ENCODE results near the gene MKRN2OS. TPM values are rescaled to one million over a fixed set of nuclear protein-coding genes. Genes with fewer than 3 reads are reported as not detected.

Gene MKRN2OS
- total RNA-seq, 1 experiment from 2014 or later = 0.47 TPM

GRCh38 chr3:12521010-12521409 is 24.3 kb downstream of the MKRN2OS start:
- intact Hi-C loops (cut with micrococcal nuclease) = no loop called here
- H3K9me3 Mint-ChIP-seq (ENCODE audit: unreplicated experiment) = no peaks in the 10 kb centered on the region
- POLR2A ChIA-PET = interaction anchor here (1.5 to 2.6 kb wide), 2 partner anchors 13 to 24 kb away, joined by 3 to 13 read pairs; partner anchors contain the start of gene MKRN2OS
- H3K4me1 Mint-ChIP-seq (ENCODE audit: insufficient read depth, unreplicated experiment) = no peaks in the 10 kb centered on the region
- TF ChIP-seq, protein P1, sequence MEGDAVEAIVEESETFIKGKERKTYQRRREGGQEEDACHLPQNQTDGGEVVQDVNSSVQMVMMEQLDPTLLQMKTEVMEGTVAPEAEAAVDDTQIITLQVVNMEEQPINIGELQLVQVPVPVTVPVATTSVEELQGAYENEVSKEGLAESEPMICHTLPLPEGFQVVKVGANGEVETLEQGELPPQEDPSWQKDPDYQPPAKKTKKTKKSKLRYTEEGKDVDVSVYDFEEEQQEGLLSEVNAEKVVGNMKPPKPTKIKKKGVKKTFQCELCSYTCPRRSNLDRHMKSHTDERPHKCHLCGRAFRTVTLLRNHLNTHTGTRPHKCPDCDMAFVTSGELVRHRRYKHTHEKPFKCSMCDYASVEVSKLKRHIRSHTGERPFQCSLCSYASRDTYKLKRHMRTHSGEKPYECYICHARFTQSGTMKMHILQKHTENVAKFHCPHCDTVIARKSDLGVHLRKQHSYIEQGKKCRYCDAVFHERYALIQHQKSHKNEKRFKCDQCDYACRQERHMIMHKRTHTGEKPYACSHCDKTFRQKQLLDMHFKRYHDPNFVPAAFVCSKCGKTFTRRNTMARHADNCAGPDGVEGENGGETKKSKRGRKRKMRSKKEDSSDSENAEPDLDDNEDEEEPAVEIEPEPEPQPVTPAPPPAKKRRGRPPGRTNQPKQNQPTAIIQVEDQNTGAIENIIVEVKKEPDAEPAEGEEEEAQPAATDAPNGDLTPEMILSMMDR (IDR thresholded peaks at IDR 0.05; ENCODE audit: unreplicated experiment) = no peak
- no peak overlapping the region for H3K4me3 Mint-ChIP-seq (ENCODE audit: unreplicated experiment)
- H3K27me3 Mint-ChIP-seq (ENCODE audit: insufficient read depth, unreplicated experiment) = no peaks in the 10 kb centered on the region
- no peak for DNase-seq (ENCODE audit: unreplicated experiment)
- no peak overlapping the region for H3K27ac Mint-ChIP-seq (ENCODE audit: low read depth, unreplicated experiment)
- BruUV-seq (replicated peaks) = no TSS peak
- CTCF ChIA-PET = interaction anchor here (1.7 kb wide), 1 partner anchor 10 kb away, joined by 4 read pairs; no protein-coding TSS in a partner anchor
- H3K36me3 Mint-ChIP-seq (ENCODE audit: insufficient read depth, unreplicated experiment) = peaks cover 73% of the 10 kb centered on the region

DNA sequence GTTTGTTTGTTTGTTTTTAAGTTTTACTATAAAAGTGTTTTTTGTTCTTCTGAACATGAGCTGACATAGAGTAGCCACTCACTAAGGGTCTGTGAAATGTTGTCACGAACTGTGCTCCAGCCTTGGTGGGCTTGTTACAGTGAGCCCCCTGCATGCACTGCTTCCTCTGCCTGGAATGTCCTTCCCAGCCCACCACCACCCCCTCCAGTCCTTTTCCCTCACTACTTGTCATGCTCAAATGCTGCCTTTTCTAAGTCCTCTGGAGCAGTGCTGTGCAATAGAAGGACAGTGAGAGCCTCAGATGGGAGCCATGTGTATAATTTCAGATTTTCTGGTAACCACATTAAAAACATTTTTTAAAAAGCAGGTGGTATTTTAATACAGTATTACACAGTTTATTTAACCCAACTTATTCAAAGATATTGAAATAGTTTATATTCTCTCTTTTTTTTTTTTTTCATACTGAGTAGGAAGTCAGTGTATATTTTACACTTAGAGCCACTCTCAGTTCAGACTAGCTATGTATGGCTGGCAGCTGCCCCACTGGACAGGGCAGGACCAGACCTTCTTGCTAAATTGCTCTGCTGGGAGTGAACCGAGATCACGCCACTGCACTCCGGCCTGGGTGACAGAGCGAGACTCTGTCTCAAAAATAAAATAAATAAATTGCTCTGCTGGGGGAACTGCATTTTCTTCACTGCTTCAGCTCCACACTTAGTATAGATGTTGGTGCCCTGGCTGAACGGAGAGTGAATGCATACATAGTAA is 26.9 kb downstream of the MKRN2OS start:
- CTCF ChIA-PET = no interaction called here
- H3K36me3 Mint-ChIP-seq (ENCODE audit: insufficient read depth, unreplicated experiment) = peaks cover 62% of the 10 kb centered on the region
- DNase-seq (ENCODE audit: unreplicated experiment) = no peak

GRCh38 chr3:12516873-12517272 is 28.4 kb downstream of the MKRN2OS start:
- Mint-ChIP-seq H3K4me3 (ENCODE audit: unreplicated experiment) (no peak overlapping the region), H3K36me3 (ENCODE audit: insufficient read depth, unreplicated experiment) (peaks cover 56% of the 10 kb centered on the region), H3K4me1 (ENCODE audit: insufficient read depth, unreplicated experiment) (no peaks in the 10 kb centered on the region), H3K27me3 (ENCODE audit: insufficient read depth, unreplicated experiment) (no peaks in the 10 kb centered on the region), H3K9me3 (ENCODE audit: unreplicated experiment) (no peaks in the 10 kb centered on the region), H3K27ac (ENCODE audit: low read depth, unreplicated experiment) (no peak overlapping the region)
- ChIA-PET POLR2A (interaction anchor here (3.2 kb wide), 1 partner anchor 9 kb away, joined by 14 read pairs; no protein-coding TSS in a partner anchor), CTCF (no interaction called here)
- BruUV-seq (replicated peaks) = no TSS peak
- DNase-seq (ENCODE audit: unreplicated experiment) = no peak
- TF ChIP-seq, protein P1 (IDR thresholded peaks at IDR 0.05; ENCODE audit: unreplicated experiment) = no peak
- intact Hi-C loops (cut with micrococcal nuclease) = no loop called here

More for the DNA sequence above, 26.9 kb downstream of the MKRN2OS start:
- Mint-ChIP-seq H3K4me3 (ENCODE audit: unreplicated experiment) (no peak overlapping the region), H3K9me3 (ENCODE audit: unreplicated experiment) (no peaks in the 10 kb centered on the region), H3K4me1 (ENCODE audit: insufficient read depth, unreplicated experiment) (no peaks in the 10 kb centered on the region), H3K27ac (ENCODE audit: low read depth, unreplicated experiment) (peak overlapping the region; percentile 39), H3K27me3 (ENCODE audit: insufficient read depth, unreplicated experiment) (no peaks in the 10 kb centered on the region)
- POLR2A ChIA-PET = interaction anchor here (0.6 to 3.2 kb wide), 2 partner anchors 9 to 10 kb away, joined by 3 to 14 read pairs; no protein-coding TSS in a partner anchor
- no TSS peak for BruUV-seq (replicated peaks)
- intact Hi-C loops (cut with micrococcal nuclease) = no loop called here
- TF ChIP-seq, protein P1 (IDR thresholded peaks at IDR 0.05; ENCODE audit: unreplicated experiment) = no peak

DNA sequence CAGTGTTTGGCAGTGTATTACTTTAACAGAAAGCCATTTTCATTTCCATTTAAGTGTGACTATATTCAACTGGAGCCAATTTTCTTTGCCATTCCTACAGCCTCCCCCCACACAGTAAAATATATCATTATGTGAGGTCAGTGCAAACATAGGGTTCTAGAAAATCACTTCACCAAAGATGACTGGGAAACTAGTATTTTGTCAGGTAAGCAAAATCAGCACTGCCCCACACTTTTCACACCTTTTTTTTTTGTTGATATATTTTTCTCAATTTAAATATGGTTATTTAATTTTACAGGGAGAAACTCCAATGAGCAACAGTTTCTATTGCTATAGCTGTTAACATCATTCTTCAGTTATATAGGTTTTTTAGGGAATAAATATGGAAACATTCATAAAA is 29.7 kb downstream of the MKRN2OS start:
- Mint-ChIP-seq H3K36me3 (ENCODE audit: insufficient read depth, unreplicated experiment) (peaks cover 45% of the 10 kb centered on the region), H3K9me3 (ENCODE audit: unreplicated experiment) (no peaks in the 10 kb centered on the region), H3K27me3 (ENCODE audit: insufficient read depth, unreplicated experiment) (no peaks in the 10 kb centered on the region), H3K4me3 (ENCODE audit: unreplicated experiment) (no peak overlapping the region), H3K4me1 (ENCODE audit: insufficient read depth, unreplicated experiment) (no peaks in the 10 kb centered on the region), H3K27ac (ENCODE audit: low read depth, unreplicated experiment) (no peak overlapping the region)
- BruUV-seq (replicated peaks) = no TSS peak
- no peak for DNase-seq (ENCODE audit: unreplicated experiment)
- intact Hi-C loops (cut with micrococcal nuclease) = no loop called here
- TF ChIP-seq, protein P1 (IDR thresholded peaks at IDR 0.05; ENCODE audit: unreplicated experiment) = no peak
- ChIA-PET POLR2A (interaction anchor here (0.6 to 0.9 kb wide), 2 partner anchors 10 to 38 kb away, joined by 3 to 4 read pairs; no protein-coding TSS in a partner anchor), CTCF (no interaction called here)
